Natural killer cell (primary cell): ENCODE results near the gene C2orf49. TPM values are rescaled to one million over a fixed set of nuclear protein-coding genes. Genes with fewer than 3 reads are reported as not detected.

Experiments
- ATAC-seq, 3 donors: fragments of 150-1000 bp in 2 of 3; fragments of 200-7000 bp in 1 of 3; cut with Tn5 transposase; 1 replicate in 1 of 3; 2 replicates in 2 of 3; pipeline ENCODE4 v1.10.0; 2021; ENCODE audit warnings: mild to moderate bottlenecking in 2 of 3, moderate library complexity in 2 of 3
- DNase-seq, 2 donors: peaks; one replicate each; pipeline versions ENCODE4 v3.0.0 to v3.0.0-alpha.2; 2013 to 2021; ENCODE audit warnings: mixed read lengths in 1 of 2
- H3K27ac ChIP-seq: one replicate; pipeline ENCODE4 v1.5.1; 2013; ENCODE audit warnings: mild to moderate bottlenecking, low read length
- H3K27me3 ChIP-seq: one replicate; pipeline ENCODE4 v1.6.1; 2013; ENCODE audit warnings: low read length; ENCODE audit not compliant: control insufficient read depth, insufficient read depth
- H3K36me3 ChIP-seq: one replicate; pipeline ENCODE4 v1.6.1; 2013; ENCODE audit warnings: low read length; ENCODE audit not compliant: control insufficient read depth, insufficient read depth
- H3K4me1 ChIP-seq: one replicate; pipeline ENCODE4 v1.6.1; 2013; ENCODE audit warnings: low read length; ENCODE audit not compliant: control insufficient read depth, insufficient read depth
- H3K4me3 ChIP-seq: one replicate; pipeline ENCODE4 v1.5.1; 2013; ENCODE audit warnings: low read length
- H3K9me3 ChIP-seq: one replicate; pipeline ENCODE4 v1.6.1; 2013; ENCODE audit warnings: low read length; ENCODE audit not compliant: control insufficient read depth, insufficient read depth
- H3K27ac Mint-ChIP-seq, 2 donors: one replicate each; pipeline ENCODE4 v1.8.0; 2022; ENCODE audit warnings: mild to moderate bottlenecking in 2 of 2, mixed read lengths in 2 of 2, moderate library complexity in 1 of 2
- H3K27me3 Mint-ChIP-seq, 2 donors: one replicate each; pipeline ENCODE4 v1.8.0; 2022; ENCODE audit warnings: low read depth in 2 of 2, mixed read lengths in 2 of 2
- H3K36me3 Mint-ChIP-seq: one replicate; pipeline ENCODE4 v1.8.0; 2022; ENCODE audit warnings: mixed read lengths
- H3K4me1 Mint-ChIP-seq, 2 donors: one replicate each; pipeline ENCODE4 v1.8.0; 2022; ENCODE audit warnings: mixed read lengths in 2 of 2
- H3K4me3 Mint-ChIP-seq: one replicate; pipeline ENCODE4 v1.8.0; 2022; ENCODE audit warnings: mild to moderate bottlenecking, moderate library complexity, mixed read lengths
- H3K9me3 Mint-ChIP-seq, 2 donors: one replicate each; pipeline ENCODE4 v1.8.0; 2022; ENCODE audit warnings: mixed read lengths in 2 of 2
- WGBS: methylation state at CpG from one replicate; pipeline ENCODE4 v1.1.7; 2013; ENCODE audit warnings: missing lambda C conversion rate; ENCODE audit not compliant: insufficient coverage; 5-methylcytosine and 5-hydroxymethylcytosine counted together
- intact Hi-C: fragments of 100-400 bp; cut with micrococcal nuclease; formaldehyde crosslinking; loops from one replicate; pipeline ENCODE4 v1.14.2; 2022
- total RNA-seq, 4 donors: library from RNA; stranded (reverse); fragments of 120-200 nt in 1 of 4; gene quantifications; one replicate each; pipeline versions ENCODE4 v1.2.3 to v1.2.4, GENCODE V29; 2013 to 2022
- TF ChIP-seq, protein P1 (sequence below): fragments of 200-600 bp; IDR thresholded peaks from one replicate; pipeline ENCODE4 v1.8.0; 2022; ENCODE audit warnings: antibody characterized with exemption

Gene C2orf49
- total RNA-seq, 3 donors from 2014 or later (not counting 1 experiment from before 2014, with no cell fraction given): 19.4 to 23.5 (median 23.2) TPM

- Histone ChIP-seq H3K36me3 (peaks cover 43% of the 10 kb centered on the region), H3K27ac (no peak overlapping the region), H3K27me3 (no peaks in the 10 kb centered on the region), H3K4me3 (no peak overlapping the region), H3K4me1 (peaks cover 10% of the 10 kb centered on the region), H3K9me3 (no peaks in the 10 kb centered on the region)
- DNase-seq: no peak
- intact Hi-C loops: no loop called here
- H3K4me3 Mint-ChIP-seq: no peak overlapping the region
- TF ChIP-seq, protein P1, sequence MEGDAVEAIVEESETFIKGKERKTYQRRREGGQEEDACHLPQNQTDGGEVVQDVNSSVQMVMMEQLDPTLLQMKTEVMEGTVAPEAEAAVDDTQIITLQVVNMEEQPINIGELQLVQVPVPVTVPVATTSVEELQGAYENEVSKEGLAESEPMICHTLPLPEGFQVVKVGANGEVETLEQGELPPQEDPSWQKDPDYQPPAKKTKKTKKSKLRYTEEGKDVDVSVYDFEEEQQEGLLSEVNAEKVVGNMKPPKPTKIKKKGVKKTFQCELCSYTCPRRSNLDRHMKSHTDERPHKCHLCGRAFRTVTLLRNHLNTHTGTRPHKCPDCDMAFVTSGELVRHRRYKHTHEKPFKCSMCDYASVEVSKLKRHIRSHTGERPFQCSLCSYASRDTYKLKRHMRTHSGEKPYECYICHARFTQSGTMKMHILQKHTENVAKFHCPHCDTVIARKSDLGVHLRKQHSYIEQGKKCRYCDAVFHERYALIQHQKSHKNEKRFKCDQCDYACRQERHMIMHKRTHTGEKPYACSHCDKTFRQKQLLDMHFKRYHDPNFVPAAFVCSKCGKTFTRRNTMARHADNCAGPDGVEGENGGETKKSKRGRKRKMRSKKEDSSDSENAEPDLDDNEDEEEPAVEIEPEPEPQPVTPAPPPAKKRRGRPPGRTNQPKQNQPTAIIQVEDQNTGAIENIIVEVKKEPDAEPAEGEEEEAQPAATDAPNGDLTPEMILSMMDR: no peak
- no peak for ATAC-seq
- peaks cover 21% of the 10 kb centered on the region for H3K36me3 Mint-ChIP-seq
- WGBS: 89% methylated on average over 3 of the region's 3 CpGs
- no peaks in the 10 kb centered on the region for H3K9me3 Mint-ChIP-seq
- H3K27me3 Mint-ChIP-seq: no peaks in the 10 kb centered on the region
- peak overlapping the region in 1 of 2 donors; percentile 27 for H3K27ac Mint-ChIP-seq
- peaks cover 29 to 35% of the 10 kb centered on the region in 2 donors for H3K4me1 Mint-ChIP-seq
Observed at GRCh38 chr2:105298017-105298416, 39.3 kb upstream of the C2orf49 start.

GRCh38 chr2:105299290-105299689 is 38.0 kb upstream of the C2orf49 start:
- Mint-ChIP-seq H3K4me1 (peaks cover 35 to 45% of the 10 kb centered on the region in 2 donors), H3K27ac (no peak overlapping the region), H3K9me3 (no peaks in the 10 kb centered on the region), H3K27me3 (no peaks in the 10 kb centered on the region), H3K4me3 (no peak overlapping the region), H3K36me3 (peaks cover 21% of the 10 kb centered on the region)
- Histone ChIP-seq H3K27me3 (no peaks in the 10 kb centered on the region), H3K27ac (no peak overlapping the region), H3K36me3 (peaks cover 36% of the 10 kb centered on the region), H3K4me1 (peaks cover 10% of the 10 kb centered on the region), H3K4me3 (no peak overlapping the region), H3K9me3 (no peaks in the 10 kb centered on the region)
- 98% methylated on average over 5 of the region's 5 CpGs for WGBS
- DNase-seq (no peak), ATAC-seq (no peak)
- intact Hi-C loops: no loop called here
- TF ChIP-seq, protein P1: no peak

DNA sequence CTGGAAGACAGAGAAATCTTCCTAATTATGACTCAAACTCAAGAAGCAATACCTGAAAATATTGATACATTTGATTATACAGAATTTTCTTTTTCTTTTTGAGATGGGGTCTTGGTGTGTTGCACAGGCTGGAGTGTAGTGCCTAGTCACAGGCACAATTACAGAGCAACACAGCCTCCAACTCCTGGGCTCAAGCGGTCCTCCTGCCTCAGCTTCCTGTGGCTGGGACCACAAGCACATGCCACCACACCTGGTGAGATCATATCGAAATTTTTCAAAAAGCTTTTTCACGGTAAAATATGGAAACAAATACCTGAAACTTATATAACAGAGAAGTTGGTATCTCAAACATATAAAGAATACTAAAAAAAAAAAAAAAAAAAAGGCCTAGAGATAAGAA is 35.7 kb upstream of the C2orf49 start:
- H3K27ac ChIP-seq: no peak overlapping the region
- 11% methylated on average over 1 of the region's 3 CpGs for WGBS
- DNase-seq (no peak), ATAC-seq (no peak)
- no peaks in the 10 kb centered on the region for H3K27me3 ChIP-seq
- H3K4me3 ChIP-seq: no peak overlapping the region
- TF ChIP-seq, protein P1: no peak
- H3K4me1 ChIP-seq: peaks cover 10% of the 10 kb centered on the region
- no peaks in the 10 kb centered on the region for H3K27me3 Mint-ChIP-seq
- H3K36me3 Mint-ChIP-seq: peaks cover 20% of the 10 kb centered on the region
- intact Hi-C loops: no loop called here
- peak overlapping the region in 1 of 2 donors; percentile 3 for H3K27ac Mint-ChIP-seq
- no peaks in the 10 kb centered on the region for H3K9me3 ChIP-seq
- no peaks in the 10 kb centered on the region for H3K9me3 Mint-ChIP-seq
- peaks cover 22% of the 10 kb centered on the region for H3K36me3 ChIP-seq
- H3K4me1 Mint-ChIP-seq: peaks cover 33 to 45% of the 10 kb centered on the region in 2 donors
- no peak overlapping the region for H3K4me3 Mint-ChIP-seq

DNA sequence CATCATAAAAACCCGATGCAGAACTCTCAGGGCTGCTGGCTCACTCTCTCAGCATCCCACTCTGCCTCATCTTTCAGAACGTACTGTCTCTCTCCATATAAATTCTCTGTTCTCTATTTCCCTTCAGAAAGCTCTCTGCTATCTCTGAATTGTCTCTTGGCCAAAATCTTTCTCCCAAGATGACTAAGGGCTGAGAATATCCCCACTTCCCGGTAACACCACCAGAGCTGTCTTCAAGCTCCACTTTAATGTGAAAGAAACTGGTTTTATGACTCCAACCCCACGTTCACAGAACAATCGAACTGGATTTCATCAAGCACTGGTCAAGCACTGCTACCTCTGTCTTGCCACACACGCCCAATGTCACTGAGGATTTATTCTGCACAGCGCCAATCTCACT is 30.2 kb upstream of the C2orf49 start:
- no peaks in the 10 kb centered on the region for H3K27me3 Mint-ChIP-seq
- H3K27ac ChIP-seq: no peak overlapping the region
- no peak overlapping the region for H3K4me3 ChIP-seq
- peaks cover 3% of the 10 kb centered on the region for H3K4me1 ChIP-seq
- TF ChIP-seq, protein P1: no peak
- H3K4me3 Mint-ChIP-seq: no peak overlapping the region
- H3K36me3 ChIP-seq: peaks cover 16% of the 10 kb centered on the region
- H3K27me3 ChIP-seq: no peaks in the 10 kb centered on the region
- DNase-seq (no peak), ATAC-seq (no peak)
- 94% methylated on average over 7 of the region's 7 CpGs for WGBS
- peak overlapping the region in 1 of 2 donors; percentile 24 for H3K27ac Mint-ChIP-seq
- peaks cover 41 to 46% of the 10 kb centered on the region in 2 donors for H3K4me1 Mint-ChIP-seq
- intact Hi-C loops: no loop called here
- no peaks in the 10 kb centered on the region for H3K36me3 Mint-ChIP-seq
- no peaks in the 10 kb centered on the region for H3K9me3 Mint-ChIP-seq
- no peaks in the 10 kb centered on the region for H3K9me3 ChIP-seq
